Measurements from ENCODE around the gene IRF2BPL. TPM values are rescaled to one million over a fixed set of nuclear protein-coding genes. Genes with fewer than 3 reads are reported as not detected.

IRF2BPL gene
- total and polyA plus RNA-seq, 2 of the 8 experiments (the other 6 are each of a cell fraction or from before 2014, with no cell fraction given): 18.8 to 57.0 TPM

DNA sequence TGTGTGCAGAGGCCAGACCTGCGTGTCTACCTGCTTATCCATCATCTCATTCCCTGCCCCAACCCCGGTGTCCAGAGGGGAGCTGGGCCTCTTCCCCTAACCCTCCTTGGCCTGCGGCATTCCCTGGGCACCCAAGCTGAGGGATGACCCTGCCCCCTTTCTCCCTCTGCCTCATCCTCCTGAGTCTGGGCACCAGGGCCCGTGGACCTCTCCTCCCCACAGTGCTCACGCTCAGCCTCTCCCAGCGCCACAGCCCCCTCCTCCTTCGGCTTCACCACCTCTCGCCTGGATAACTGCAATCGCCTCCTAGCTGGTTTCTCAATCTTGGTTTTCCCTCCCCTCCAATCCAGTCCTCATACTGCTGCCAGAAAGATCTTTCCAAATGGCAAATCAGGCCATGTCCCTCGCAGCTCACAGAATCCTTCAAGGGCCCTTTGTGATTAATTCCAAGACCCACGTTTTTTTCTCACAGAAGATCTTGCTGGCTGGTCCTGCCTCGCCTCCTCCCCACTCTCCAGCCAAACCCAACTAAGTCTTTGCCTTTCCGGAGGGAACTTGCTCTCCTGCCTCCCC lies 16.2 kb downstream of the IRF2BPL start:
- DNase-seq (ENCODE audit: low read depth in 1 of 2, low spot score in 2 of 2) (no peak), FAIRE-seq (no peak)
- peaks cover 0 to 22% (median 5%) of the 10 kb centered on the region in 4 experiments; a peak in 4 of 7 replicates for H3K4me1 ChIP-seq (replicated peaks in 1 of 4; ENCODE audit: control insufficient read depth in 3 of 4, insufficient read depth in 4 of 4, low read length in 3 of 4)
- no peak overlapping the region for H3K4me2 ChIP-seq (ENCODE audit: insufficient read depth in 1 of 2, low read depth in 2 of 2, low read length in 2 of 2)
- no peak overlapping the region for H3K4me3 ChIP-seq (ENCODE audit: extremely low read depth in 1 of 4, insufficient read depth in 2 of 4, low read depth in 3 of 4, low read length in 4 of 4)
- H3K14ac ChIP-seq (ENCODE audit: insufficient read length): no peak overlapping the region
- no peaks in the 10 kb centered on the region; a peak in 1 of 7 replicates for H3K27me3 ChIP-seq (replicated peaks in 1 of 4; ENCODE audit: control insufficient read depth in 3 of 4, extremely low read depth in 1 of 4, insufficient read depth in 3 of 4, low read length in 3 of 4)
- H4K8ac ChIP-seq (ENCODE audit: extremely low read depth, insufficient read depth, low read length): no peak overlapping the region
- WGBS, 2 experiments (ENCODE audit: extremely low coverage in 1 of 2, insufficient coverage in 1 of 2, insufficient read length in 1 of 2, insufficient replicate concordance in 2 of 2, low coverage in 1 of 2, low lambda C conversion rate in 2 of 2, missing lambda C conversion rate in 1 of 2): 86% methylated on average over 12 of the region's 13 CpGs; no CpG with 5 or more reads in 1 of the 2 experiments
- H4K5ac ChIP-seq (ENCODE audit: insufficient read length, low read depth, low read length): no peak overlapping the region
- H2BK12ac ChIP-seq (ENCODE audit: low read depth, low read length): peak overlapping the region; percentile 1; the same call in 1 of the 2 replicates
- TF ChIP-seq TBP (IDR thresholded peaks at IDR 0.05; ENCODE audit: low read depth, low read length) (no peak), TAF7 (optimal IDR thresholded peaks at IDR 0.05; ENCODE audit: borderline replicate concordance, low read depth, low read length) (no peak), HDAC2 (IDR thresholded peaks at IDR 0.05; ENCODE audit: borderline replicate concordance in 1 of 2, low read depth in 2 of 2, low read length in 2 of 2) (no peak), CHD2 (IDR thresholded peaks at IDR 0.05; ENCODE audit: low read length) (no peak), RAD21 (IDR thresholded peaks at IDR 0.05 in 1 of 2, conservative IDR thresholded peaks at IDR 0.05 in 1 of 2; ENCODE audit: low read depth in 2 of 2, low read length in 2 of 2) (no peak), MAX (IDR thresholded peaks at IDR 0.05) (no peak)
- peak overlapping the region; percentile 19; the same call in 1 of the 2 replicates for H2BK5ac ChIP-seq (ENCODE audit: low read depth, low read length)
- H3K9ac ChIP-seq (replicated peaks in 1 of 4; ENCODE audit: extremely low read depth in 1 of 4, low read depth in 3 of 4, low read length in 3 of 4): no peak overlapping the region
- H2BK20ac ChIP-seq (ENCODE audit: low read length): 0 out of 2 replicates have a peak overlapping the region, but pooled peaks have one; percentile 26
- no peaks in the 10 kb centered on the region for H3K9me3 ChIP-seq (ENCODE audit: insufficient read depth in 2 of 2, low read depth in 1 of 2, low read length in 1 of 2)
- no peaks in the 10 kb centered on the region for H3K79me2 ChIP-seq (ENCODE audit: control insufficient read depth in 1 of 2, insufficient read depth in 2 of 2, low read length in 2 of 2)
- H3K36me3 ChIP-seq (ENCODE audit: control insufficient read depth in 2 of 4, insufficient read depth in 4 of 4, low read length in 3 of 4): no peaks in the 10 kb centered on the region
- H3K79me1 ChIP-seq (ENCODE audit: low read depth, low read length): no peaks in the 10 kb centered on the region; the same call in 1 of the 2 replicates
- no peak overlapping the region for H2AFZ ChIP-seq (ENCODE audit: low read length)
- H3K4ac ChIP-seq (replicated peaks; ENCODE audit: insufficient read length, low read depth, low read length): no peak overlapping the region
- no peaks in the 10 kb centered on the region; the same call in 1 of the 2 replicates for H3K23me2 ChIP-seq (ENCODE audit: low read depth, low read length)
- peak overlapping the region; percentile 83; the same call in 1 of the 2 replicates for H2BK15ac ChIP-seq (ENCODE audit: low read length)
- H2AK5ac ChIP-seq (ENCODE audit: low read depth, low read length): no peak overlapping the region
- POLR2A ChIA-PET (ENCODE audit: partially characterized antibody): interaction anchor here (1.3 to 2.9 kb wide), 3 partner anchors 11 to 65 kb away, joined by 4 to 12 read pairs (median 9); no protein-coding TSS in a partner anchor
- no peak overlapping the region for H3K56ac ChIP-seq (replicated peaks; ENCODE audit: insufficient read length, low read depth, low read length)
- CTCF ChIA-PET (ENCODE audit: partially characterized antibody): interaction anchor here (0.8 to 25.2 kb wide), 11 partner anchors 11 to 139 kb away, joined by 3 to 280 read pairs (median 6); no protein-coding TSS in a partner anchor
- H2BK120ac ChIP-seq (replicated peaks; ENCODE audit: low read depth, low read length): no peak overlapping the region
- no peaks in the 10 kb centered on the region for H4K20me1 ChIP-seq (replicated peaks in 1 of 2; ENCODE audit: control insufficient read depth in 1 of 2, insufficient read depth in 2 of 2, low read length in 2 of 2)
- no peak overlapping the region for H3K23ac ChIP-seq (ENCODE audit: insufficient read length)
- no peak overlapping the region for H3K27ac ChIP-seq (ENCODE audit: low read depth, low read length)
- no peak overlapping the region for H3K18ac ChIP-seq (ENCODE audit: extremely low read depth, low read length)
- no peak overlapping the region for H4K91ac ChIP-seq (replicated peaks; ENCODE audit: insufficient read length, low read length)
